Ascending aorta (tissue), 2 donors: Measurements from ENCODE around the gene FAM78B. TPM values are rescaled to one million over a fixed set of nuclear protein-coding genes. Genes with fewer than 3 reads are reported as not detected.

ENCODE experiments used
- DNase-seq, 2 donors: peaks; one replicate each; pipeline ENCODE4 v3.0.0-alpha.2; 2019; ENCODE audit warnings: low spot score in 2 of 2
- H3K27ac ChIP-seq, 2 donors: fragments of 200-600 bp; sonication (generic); one replicate each; pipeline ENCODE4 v1.5.1; 2016 to 2017; ENCODE audit warnings: mild to moderate bottlenecking in 1 of 2
- H3K27me3 ChIP-seq: fragments of 200-600 bp; sonication (generic); one replicate; pipeline ENCODE4 v1.5.1; 2017
- H3K36me3 ChIP-seq, 2 donors: fragments of 200-600 bp; sonication (generic); one replicate each; pipeline ENCODE4 v1.5.1; 2016
- H3K4me1 ChIP-seq, 2 donors: fragments of 200-600 bp; sonication (generic); one replicate each; pipeline ENCODE4 v1.5.1; 2016 to 2017; ENCODE audit warnings: mild to moderate bottlenecking in 1 of 2
- H3K4me3 ChIP-seq, 2 donors: fragments of 200-600 bp; sonication (generic); one replicate each; pipeline ENCODE4 v1.5.1; 2016 to 2017; ENCODE audit warnings: mild to moderate bottlenecking in 1 of 2
- H3K9me3 ChIP-seq, 2 donors: fragments of 200-600 bp; sonication (generic); one replicate each; pipeline ENCODE4 v1.5.1; 2016
- CTCF ChIP-seq, 3 experiments: fragments of 200-600 bp in 2 of 3; fragments of 450-650 bp in 1 of 3; sonication (generic) in 2 of 3; IDR thresholded peaks; one replicate each; pipeline ENCODE4 v1.5.1; 2016 to 2019; ENCODE audit warnings: antibody characterized with exemption in 3 of 3, mild to moderate bottlenecking in 1 of 3, moderate library complexity in 1 of 3
- intact Hi-C: fragments of 100-400 bp; cut with DNase I; formaldehyde crosslinking; loops from one replicate; pipeline ENCODE4 v1.15.1; 2023
- total RNA-seq: library from RNA; depleted of rRNA; stranded (reverse); fragments of >200 nt; gene quantifications from one replicate; pipeline ENCODE4 v1.1.0, GENCODE V29; 2016

The FAM78B gene
- total RNA-seq, 1 donor from 2014 or later = not detected

DNA sequence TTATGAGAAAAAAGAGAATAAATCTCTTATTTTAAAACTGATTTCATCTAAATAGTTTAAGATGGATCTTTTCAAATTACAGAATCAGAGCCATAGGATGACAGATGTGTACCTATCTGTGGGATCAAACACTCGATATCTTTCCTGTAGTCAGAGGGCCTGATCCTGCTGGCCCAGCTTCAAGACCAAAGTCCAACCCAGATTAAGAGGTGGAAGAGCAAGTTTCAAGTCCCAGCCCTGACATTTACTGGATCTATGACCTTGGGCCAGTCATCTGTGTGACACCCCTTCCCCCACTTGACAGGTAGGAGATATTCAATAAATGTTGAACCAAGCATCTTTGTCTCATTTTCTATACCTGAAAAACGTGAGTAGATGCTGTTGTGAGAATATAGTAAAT is 140.7 kb downstream of the FAM78B start:
- DNase-seq = no peak
- no peaks in the 10 kb centered on the region for H3K36me3 ChIP-seq
- no peaks in the 10 kb centered on the region for H3K27me3 ChIP-seq
- TF ChIP-seq CTCF (IDR thresholded peaks at IDR 0.05) = no peak
- no peak overlapping the region for H3K4me3 ChIP-seq
- no peak overlapping the region for H3K27ac ChIP-seq
- H3K4me1 ChIP-seq = no peaks in the 10 kb centered on the region
- H3K9me3 ChIP-seq = no peaks in the 10 kb centered on the region
- intact Hi-C loops = no loop called here

DNA sequence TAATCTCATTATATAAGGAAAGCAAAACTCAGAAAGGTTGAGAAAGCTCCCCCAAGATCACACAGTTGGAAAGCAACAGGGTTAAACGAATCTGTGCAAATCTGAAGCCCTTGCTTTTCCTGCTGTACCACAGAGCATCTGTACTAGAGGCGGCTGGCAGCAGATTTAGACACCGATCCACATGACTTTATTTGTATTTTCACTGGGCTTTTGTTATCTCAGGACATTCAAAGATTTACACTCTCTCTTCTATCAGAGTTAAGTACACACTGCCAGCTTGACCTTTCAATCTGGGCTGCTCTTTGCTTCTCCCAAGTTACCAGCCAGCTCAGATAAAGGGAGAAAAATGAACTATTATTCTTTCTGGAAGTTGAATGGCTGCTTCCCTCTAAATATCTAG is 146.6 kb downstream of the FAM78B start:
- intact Hi-C loops = no loop called here
- Histone ChIP-seq H3K4me3 (no peak overlapping the region), H3K4me1 (no peaks in the 10 kb centered on the region), H3K27me3 (no peaks in the 10 kb centered on the region), H3K9me3 (no peaks in the 10 kb centered on the region), H3K27ac (no peak overlapping the region), H3K36me3 (no peaks in the 10 kb centered on the region)
- TF ChIP-seq CTCF (IDR thresholded peaks at IDR 0.05) = no peak
- DNase-seq = no peak
